Stimulated activated CD8-positive, alpha-beta memory T cell treated with anti-CD3 and anti-CD28 coated beads, Interleukin-4, amount 100 ng/mL, for 48 hours (primary cell): Measurements from ENCODE around the gene CRYBB1.

Experiments
- DNase-seq: peaks from one replicate; pipeline ENCODE4 v3.0.0-alpha.2; 2020

CRYBB1 gene

DNA sequence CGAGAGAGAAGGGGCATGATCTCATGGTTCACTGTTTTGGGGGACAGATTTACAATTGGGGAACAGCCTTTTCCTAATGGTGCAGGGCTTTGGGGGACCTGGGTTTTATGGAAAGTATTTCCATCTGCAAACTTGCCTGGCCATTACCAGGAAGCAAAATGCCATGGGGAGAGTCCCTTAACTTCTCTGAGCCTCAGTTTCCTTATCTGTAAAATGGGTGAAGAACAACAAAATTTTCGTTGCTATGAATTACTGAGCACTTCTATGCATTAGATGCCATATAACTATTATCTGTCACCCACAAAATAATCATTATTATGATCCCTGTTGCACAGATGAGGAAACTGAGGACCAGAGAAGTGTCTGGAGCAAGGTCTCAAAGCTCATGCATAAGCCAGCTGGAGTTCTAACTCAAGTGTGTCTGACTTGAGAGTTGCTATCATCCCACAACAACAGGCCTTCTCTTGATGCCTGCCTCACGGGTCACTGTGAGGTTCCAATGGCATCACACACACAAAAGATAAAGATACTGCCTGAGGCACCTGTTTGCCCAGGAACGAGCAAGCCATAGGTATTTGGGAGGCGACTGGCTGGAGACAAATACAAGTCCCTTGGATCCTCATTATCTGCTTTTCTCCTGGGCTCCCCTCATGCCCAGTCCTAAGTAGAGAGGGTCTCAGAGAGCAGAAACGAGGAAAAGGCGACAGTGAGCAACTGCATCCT is 43.7 kb downstream of the CRYBB1 start:
- no peak for DNase-seq

DNA sequence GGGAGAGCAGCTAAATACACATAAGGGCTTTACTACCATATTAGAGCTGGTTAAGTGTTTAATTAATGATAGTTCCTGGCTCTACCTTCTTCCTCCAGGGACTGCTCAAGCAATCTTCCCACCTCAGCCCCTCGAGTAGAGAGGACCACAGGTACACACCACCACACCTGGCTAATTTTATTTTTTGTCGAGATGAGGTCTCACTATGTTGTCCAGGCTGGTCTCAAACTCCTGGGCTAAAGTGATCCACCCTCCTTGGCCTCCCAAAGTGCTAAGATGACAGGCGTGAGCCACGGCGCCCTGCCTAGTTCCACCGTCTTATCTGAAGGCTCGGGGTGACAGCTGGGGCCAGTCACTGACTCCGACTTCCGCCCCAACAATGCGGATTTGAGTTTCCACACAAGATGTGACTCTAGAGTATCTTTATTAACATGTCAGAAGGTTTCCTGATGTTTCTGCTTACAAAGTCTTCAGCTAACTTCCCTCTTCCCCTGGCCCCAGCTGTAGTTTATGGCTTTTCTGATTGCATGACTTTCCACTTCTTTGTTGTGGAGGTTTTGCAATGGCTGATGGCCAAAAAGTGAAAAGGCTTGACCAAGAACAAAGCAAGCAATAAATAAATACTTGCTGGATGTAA is 44.7 kb downstream of the CRYBB1 start:
- no peak for DNase-seq

DNA sequence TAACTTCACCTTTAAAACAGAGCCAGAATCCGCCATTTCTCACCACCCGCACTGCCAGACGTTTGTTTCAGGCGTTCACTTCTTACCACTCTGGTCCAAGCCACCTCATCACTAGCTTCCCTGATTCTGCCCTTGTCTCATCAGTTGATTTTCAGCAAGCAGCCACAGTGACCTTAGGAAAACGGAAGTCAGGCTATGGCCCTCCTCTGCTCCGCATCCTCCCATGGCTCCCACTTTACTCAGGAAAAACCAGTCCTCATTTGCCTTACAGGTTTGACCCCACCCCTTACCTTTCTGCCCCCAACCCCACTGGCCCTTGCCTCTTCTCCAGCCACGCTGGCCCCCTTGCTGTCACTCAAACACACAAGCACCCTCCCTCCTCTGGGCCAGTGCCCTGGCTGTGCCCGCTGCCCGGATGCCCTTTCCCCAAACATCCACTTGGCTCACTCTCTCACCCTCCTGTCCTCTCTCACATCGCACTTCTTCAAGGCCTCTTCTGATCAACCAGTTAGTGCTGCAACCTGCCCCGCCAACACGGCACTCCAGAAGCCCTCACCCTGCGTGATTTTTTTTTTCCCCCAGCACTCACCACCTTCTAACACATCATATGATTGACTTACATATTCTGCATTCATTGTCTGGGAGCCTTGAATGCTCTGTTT is 46.8 kb downstream of the CRYBB1 start:
- DNase-seq, result no peak

DNA sequence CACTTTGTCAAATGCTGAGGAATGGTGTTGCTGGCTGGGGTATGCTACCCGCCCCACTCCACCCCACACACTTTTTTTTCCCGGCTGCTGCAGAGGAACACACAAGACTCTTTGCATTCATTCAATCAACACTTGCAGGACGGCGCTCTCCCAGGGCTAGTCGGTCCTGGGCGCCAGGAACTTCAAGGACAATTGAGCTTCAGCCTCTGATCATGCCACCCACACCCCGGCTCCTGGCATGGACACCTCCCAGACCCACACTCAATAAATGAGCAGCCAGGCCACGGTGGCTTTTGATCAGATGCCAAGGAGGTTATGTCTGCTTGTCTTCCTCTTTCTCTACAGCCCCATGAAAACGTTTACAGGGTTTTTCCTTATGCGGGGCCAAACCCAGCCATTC is 47.7 kb downstream of the CRYBB1 start:
- no peak for DNase-seq

DNA sequence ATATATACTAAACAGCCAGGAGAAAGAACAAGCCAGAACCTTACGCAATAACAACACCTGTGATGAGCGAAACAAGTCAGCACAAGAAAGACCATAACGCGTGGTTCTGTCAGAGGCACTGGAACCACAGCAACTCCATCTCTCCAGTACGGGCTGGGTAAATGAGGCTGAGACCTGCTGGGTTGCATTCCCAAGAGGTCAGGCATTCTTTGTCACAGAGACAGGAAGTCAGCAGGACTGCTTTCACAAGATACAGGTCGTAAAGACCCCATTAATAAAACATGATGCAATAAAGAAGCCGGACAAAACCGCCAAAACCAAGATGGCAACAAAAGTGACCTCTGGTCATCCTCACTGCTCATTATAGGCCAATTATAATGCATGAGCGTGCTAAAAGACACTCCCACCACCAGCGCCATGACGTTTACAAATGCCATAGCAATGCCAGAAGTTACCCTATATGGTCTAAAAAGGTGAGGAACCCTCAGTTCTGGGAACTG is 49.6 kb downstream of the CRYBB1 start:
- no peak for DNase-seq

DNA sequence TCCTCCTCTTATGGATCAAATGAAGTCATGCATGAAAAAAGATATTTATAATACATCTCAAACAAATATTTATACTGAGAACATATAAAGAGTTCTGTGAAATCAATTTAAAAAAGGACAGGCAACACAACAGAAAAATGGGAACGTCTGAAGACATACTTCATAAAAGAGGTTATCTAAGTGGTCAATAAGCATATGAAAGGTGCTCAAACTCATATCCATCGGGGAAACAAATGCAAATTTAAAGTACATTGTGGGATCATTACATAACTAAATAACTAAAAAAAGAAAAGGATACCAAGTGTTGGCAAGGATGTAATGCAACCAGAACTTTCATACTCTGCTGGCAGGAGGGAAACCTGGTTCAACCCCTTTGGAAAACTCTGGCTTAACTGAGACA is 50.2 kb downstream of the CRYBB1 start:
- no peak for DNase-seq

DNA sequence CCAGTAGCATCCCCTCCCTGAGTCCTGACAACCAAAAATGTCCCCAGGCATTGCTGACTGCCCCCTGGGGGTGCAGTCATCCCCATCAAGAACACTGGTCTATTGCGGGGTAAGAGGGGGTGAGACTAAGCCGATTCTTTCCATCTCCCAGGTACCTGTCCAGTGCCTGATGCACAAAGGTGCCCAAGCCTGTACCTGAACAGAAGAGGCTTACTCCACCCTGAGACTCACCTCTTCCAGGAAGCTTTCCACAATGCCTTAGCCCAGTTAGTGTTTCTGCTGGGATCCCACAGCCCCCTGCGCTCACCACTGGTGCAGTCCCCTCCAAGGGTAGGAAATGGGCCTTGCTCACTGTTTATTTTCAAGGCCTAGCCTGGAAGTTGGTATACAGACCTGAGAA is 50.8 kb downstream of the CRYBB1 start:
- no peak for DNase-seq

DNA sequence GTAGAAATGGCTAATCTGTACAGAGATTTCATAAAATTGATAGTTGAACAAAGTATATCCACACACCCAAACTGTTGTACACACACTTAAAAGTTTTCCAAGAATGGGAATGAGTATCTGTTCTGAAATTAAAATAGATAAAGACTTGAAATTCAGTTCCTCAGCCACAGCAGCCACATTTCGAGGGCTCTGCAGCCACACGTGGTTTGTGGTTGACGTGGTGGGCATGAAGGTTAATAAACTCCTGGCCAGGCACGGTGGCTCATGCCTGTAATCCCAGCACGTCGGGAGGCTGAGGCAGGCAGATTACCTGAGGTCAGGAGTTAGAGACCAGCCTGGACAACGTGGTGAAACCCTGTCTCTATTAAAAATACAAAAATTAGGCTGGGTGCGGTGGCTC is 51.9 kb downstream of the CRYBB1 start:
- DNase-seq, result no peak

DNA sequence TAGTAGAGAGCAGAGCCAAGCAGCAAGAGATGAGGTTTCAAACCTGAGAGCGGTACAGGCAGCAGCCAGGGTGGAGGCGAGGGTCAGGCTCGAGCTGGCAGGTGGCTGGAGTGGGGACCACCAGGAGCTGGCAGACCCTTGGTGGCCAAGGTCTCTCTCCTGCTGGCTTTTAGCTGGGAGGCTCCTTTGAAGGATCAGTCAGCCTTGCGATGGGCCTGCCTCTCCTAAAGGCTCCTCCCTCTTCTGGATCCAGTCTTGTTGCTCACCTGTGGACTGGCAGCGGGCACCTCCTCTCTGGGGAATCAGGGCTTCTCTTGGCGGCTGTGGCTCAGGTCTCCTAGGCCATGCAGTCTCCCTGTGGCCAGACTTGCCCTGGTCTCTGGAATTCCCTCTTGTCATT is 52.6 kb downstream of the CRYBB1 start:
- DNase-seq, result no peak

DNA sequence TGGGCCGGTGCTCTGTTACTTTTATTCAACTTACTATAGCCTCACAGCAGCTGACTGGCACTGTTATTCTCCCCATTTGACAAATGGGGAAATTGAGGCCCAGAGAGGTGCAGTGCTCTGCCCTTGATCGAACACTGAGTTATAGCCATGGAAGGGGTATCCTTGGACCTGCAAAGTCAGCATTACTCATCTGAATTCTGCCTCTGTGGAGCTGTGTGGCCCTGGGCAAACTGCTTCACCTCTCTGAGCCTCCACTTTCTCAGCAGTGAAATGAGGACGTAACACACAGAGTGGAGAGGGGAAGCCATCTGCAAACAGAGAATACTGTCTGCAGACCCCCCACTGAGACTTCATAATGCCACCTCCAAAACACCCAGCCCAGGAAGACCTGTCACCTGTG is 53.2 kb downstream of the CRYBB1 start:
- no peak for DNase-seq

DNA sequence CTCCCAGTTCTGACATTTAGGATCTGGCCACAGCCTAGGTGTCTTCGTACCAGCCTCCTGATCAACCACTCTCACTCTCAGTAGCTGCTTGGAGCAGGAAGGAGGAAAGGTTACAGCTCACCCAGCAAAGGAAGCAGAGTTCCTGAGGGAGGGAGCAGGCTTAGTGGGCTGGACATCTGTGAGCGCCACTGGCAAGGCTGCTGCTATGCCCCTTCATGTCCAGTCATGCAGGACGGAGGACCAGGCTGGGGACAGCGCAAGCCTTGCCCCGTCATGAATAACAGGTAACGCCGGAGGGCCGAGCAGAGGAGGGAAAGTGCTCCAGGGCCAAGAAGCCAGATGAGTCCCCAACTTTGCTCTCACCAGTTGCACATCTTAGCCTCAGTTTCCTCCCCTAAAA is 53.6 kb downstream of the CRYBB1 start:
- no peak for DNase-seq

DNA sequence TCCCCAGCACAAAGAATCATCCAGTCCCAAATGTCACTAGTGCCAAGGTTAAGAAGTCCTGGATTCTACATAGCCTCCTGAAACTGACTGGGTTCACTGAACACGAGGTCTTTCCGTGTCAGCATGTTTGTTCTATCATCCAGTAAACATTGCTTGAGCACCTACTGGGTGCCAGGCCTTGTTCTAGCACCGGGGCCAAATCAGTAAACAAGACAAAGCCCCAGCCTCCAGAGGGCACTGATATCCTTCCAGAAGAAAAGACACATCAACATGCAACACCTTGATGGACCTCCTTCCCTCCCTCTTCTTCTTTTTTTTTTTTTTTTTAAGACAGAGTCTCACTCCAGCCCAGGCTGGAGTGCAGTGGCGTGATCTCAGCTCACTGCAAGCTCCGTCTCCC is 54.8 kb downstream of the CRYBB1 start:
- DNase-seq, result no peak

DNA sequence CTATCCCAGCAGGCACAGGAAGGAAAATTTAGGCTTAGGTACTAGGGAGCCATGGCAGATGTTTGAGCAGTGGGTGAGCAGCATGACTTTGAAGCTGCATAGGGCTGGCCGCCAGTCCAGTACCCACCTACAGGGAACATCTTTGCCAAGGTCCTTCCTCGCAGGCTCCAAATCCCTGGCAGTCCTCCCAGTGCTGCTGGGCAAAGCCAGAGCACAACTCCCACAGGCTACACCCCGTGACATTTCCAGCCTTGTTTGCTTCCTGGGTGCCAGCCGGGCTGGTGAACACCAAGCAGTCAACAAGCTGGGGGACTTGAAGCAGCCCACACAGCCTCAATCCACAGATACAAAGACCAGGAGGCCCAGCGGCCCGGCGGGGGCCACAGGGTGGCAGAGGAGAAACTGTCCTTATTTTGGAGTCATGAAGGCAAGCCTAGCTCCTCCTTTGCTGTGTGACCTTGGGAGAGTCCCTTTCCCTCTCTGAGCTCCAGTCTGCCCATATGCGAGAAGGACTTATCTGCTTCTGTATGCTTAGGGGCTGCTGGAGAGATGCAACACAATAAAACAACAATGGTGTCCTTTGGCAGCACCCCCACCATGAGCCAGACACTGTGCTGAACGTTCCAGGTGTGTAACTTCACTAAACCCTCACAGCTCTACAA is 55.9 kb downstream of the CRYBB1 start:
- no peak for DNase-seq

DNA sequence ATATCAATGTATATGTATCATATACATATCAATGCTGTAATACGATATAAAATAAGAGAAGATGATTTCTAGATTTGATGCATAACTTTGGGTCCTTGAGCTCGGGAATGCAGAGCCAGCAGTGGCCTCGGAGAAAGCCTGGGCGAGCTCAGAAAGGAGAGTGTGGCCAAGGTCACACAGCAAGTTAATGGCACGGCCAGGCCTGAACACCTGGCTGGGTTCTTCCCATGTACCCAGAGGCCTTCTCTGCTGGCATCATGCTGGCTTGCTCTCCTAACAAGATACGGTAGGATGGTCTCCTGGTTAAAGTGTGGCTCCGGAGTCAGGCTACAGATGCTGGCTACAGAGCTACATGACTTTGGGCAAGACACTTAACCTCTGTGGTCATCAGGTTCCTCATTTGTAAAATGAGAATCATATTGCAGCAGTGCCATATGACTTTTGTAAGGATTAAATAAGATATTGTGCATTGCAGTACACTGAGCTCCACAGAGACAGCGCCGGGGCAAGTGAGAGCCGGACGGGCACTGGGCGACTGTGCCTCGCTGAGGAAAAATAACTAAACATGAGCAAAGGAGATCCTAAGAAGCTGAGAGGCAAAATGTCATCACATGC is 57.8 kb downstream of the CRYBB1 start:
- DNase-seq, result no peak

DNA sequence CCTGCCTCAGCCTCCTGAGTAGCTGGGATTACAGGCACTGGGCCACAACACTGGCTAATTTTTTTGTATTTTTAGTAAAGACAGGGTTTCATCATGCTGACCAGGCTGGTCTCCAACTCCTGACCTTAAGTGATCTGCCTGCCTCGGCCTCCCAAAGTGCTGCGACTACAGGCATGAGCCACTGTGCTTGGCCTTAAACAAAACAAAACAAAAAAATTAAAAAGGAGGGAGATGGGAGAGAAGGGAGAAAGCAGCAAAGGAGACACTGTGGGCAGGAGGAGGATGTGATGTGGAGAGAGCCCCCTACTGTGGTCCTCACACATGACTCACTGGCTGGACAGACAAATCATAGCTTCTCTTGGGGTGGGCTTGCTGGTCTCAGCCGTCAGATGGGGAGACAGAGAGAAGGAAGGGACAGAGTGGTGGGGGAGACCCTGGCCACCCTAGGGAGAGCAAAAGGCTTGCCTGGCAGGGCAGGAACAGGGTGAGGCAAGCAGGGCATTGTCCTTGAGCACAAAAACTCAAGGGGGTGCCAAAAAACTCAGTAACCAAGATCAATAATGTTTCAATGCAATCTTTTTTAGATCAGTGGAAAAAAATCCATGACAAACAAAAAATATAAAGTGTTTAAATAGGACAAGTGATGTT is 59.5 kb downstream of the CRYBB1 start:
- DNase-seq, result no peak

DNA sequence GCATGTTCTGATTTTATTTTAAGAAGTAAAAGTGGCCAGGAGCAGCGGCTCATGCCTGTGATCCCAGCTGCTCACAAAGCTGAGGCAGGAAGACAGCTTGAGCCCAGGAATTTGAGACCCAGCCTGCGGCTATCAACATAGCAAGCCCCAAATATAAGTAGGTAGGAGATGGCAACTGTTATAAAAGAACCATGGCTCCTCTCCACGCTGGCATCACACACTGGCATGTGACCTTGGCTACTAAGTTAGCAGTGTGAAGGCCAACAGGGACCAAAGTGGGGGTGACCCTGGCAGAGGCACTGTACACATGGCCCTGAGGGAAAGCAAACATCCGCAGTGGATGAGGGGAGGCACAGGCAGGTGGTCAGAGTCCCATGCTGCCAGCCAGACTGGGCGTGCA is 60.9 kb downstream of the CRYBB1 start:
- DNase-seq, result no peak

DNA sequence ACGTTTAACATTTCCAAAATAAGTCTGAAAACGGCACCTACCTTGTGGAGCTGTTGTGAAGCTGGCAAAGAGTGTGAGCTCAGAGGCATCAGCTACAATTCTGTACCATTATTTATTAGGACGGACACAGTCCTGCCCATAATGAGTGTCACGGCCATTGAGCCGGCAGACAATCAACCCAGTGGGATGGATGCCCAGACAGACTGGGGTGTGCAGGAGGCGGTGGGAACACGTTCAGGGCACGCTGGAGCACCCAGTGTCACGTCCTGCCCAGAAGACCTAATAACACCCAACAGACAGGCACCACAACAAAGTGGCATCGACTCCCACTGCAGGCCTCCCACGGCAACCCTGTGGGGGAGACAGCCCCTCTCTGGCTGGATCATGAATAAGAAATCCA is 62.3 kb downstream of the CRYBB1 start:
- DNase-seq, result no peak

DNA sequence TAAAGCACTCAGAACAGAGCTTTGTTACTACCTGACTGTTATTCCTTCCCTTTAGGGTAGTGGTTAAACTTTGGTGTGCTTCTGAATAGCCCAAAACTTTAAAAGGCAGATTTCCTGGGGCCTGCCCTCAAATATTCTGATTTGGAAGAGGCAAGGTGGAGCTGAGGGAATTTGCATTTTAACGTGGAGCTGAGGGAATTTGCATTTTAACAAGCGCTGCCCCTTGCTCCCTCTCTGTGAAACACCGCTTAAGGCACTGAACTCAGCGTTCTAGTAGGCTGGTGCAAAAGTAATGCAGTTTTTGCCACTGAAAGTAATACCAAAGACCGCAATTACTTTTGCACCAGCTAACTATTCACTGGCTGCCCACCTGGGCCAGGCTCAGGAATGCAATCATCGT is 62.9 kb downstream of the CRYBB1 start:
- no peak for DNase-seq

DNA sequence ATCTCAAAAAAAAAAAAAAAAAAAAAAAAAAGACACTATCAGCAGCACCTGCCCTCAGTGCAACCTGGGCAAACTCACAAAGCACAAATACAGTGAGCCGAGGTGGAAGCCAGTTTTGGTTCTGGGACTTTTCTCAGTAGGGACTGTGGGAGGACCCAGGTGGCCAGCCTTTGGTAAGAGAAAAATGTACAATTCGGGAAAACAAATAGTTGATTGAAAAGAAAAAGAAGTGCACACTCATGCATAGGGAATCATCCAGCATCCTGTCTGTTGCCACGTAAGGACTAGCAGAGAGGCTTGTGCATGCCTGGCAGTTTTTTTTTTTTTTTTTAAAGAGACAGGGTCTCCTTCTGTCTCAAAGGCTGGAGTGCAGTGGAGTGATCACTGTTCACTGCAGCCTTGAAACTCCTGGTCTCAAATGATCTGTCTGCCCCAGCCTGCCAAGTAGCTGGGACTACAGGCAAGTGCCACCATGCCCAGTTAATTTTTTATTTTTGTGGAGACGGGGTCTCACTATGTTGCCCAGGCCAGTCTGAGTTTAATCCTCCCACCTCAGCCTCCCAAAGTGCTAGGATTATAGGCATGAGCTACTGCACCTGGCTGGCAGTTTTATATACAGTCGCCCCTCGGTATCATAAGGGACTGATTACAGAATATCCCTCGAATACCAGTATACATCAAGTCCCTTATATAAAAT is 64.6 kb downstream of the CRYBB1 start:
- DNase-seq, result no peak

DNA sequence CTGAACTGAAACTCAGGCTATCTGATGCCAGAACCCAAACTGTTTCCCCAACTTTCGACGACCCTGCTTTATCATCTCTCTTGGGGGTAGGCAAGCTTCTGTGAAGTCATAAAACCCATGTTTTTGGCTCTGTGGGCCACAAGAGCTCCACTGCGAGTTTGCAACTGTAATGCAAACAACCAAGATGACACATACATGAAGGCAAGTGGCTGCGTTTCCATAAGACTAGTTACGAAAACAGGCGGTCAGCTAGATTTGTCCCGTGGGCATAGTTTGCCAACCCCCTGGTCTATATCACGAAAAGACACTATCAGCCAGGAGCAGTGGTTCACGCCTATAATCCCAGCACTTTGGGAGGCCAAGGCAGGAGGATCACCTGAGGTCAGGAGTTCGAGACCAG is 65.4 kb downstream of the CRYBB1 start:
- DNase-seq, result no peak

DNA sequence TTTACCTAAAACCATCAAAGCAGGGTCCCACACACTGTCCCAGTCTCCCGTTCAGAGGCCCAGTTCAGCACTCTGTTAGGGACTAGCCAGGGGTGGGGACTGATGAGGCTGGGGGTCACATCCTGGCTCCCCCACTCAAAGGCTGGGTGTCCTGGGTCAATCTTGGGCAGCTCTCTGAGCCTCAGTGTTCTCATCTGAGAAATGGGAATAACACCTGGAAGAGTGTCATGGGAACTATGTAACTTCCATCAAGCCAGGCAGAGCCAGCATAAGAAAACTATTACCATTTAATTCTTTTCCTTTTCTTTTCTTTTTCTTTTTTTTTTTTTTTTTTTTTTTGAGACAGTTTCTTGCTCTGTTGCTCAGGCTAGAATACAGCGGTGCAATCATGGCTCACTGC is 66.3 kb downstream of the CRYBB1 start:
- DNase-seq, result no peak

DNA sequence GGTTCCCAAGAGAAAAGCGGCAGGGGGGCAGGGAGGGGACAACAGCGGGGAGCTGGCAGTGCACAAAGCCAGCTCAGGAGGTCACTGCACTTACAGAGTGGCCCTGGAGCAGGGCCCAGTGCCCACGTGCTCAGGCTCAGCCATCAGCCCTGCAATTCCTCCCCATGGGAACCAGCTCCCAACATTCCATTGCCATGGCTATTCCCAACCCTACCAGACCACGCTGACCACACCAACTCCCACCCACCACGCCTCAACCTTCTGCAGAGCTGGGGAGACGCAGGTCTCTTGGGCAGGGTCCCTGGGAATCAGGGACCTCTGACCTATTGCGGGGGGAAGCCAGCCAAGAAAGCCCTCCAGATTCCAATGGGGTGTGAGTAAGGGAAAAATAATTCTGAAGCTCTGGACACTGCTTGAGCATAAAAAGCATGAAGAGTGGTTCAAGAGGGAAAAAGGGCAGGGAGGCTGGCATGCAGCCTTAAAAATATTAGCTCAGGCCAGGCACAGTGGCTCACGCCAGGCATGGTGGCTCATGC is 67.3 kb downstream of the CRYBB1 start:
- no peak for DNase-seq
